ENCODE data around the gene SPDYE11.
"Not testable (repeated sequence)": the region's sequence is repeated elsewhere in the genome, so short reads cannot be mapped to it uniquely, and the experiment has no call there.

The SPDYE11 gene

GRCh38 chr7:73057811-73058210 is at the start of gene SPDYE11:
TSS of gene SPDYE11 (minus strand) at chr7:73057911. CDS start at chr7:73056111, 1,800 bp downstream.
- FAIRE-seq; DNase-seq (ENCODE audit: insufficient read length, low spot score): not testable (repeated sequence)

- FAIRE-seq: not testable (repeated sequence)
Observed at GRCh38 chr7:73085938-73086337, 28.2 kb upstream of the SPDYE11 start, which contains the start of gene SPDYE9. TSS of gene SPDYE9 (minus strand) at chr7:73086038. CDS start at chr7:73084238, 1,800 bp downstream.

GRCh38 chr7:73029666-73030065 is 28.0 kb downstream of the SPDYE11 start, which contains the start of gene SPDYE8:
TSS of gene SPDYE8 (minus strand) at chr7:73029766. CDS start at chr7:73027966, 1,800 bp downstream.
- not testable (repeated sequence) for FAIRE-seq; DNase-seq (ENCODE audit: insufficient read length, low spot score)

More at GRCh38 chr7:73085938-73086337, 28.2 kb upstream of the SPDYE11 start, which contains the start of gene SPDYE9:
- DNase-seq (ENCODE audit: insufficient read length, low spot score): not testable (repeated sequence)

GRCh38 chr7:73006491-73006890 is 51.2 kb downstream of the SPDYE11 start:
- not testable (repeated sequence) for FAIRE-seq

GRCh38 chr7:73005693-73006447 is 51.8 kb downstream of the SPDYE11 start:
- not testable (repeated sequence) for FAIRE-seq; DNase-seq (ENCODE audit: insufficient read length, low spot score)

More at GRCh38 chr7:73006491-73006890, 51.2 kb downstream of the SPDYE11 start:
- not testable (repeated sequence) for DNase-seq (ENCODE audit: insufficient read length, low spot score)

- FAIRE-seq; DNase-seq (ENCODE audit: insufficient read length, low spot score): not testable (repeated sequence)
Observed at GRCh38 chr7:73005356-73005692, 52.4 kb downstream of the SPDYE11 start.

- FAIRE-seq; DNase-seq (ENCODE audit: insufficient read length, low spot score): not testable (repeated sequence)
Observed at GRCh38 chr7:72997887-72998468, 59.7 kb downstream of the SPDYE11 start.
